Endodermal cell (in vitro differentiated cells): ENCODE results near the gene RSRC1. TPM values are rescaled to one million over a fixed set of nuclear protein-coding genes. Genes with fewer than 3 reads are reported as not detected.

Experiments
- DNase-seq: peaks from one replicate; pipeline ENCODE4 v3.0.0-alpha.2; 2017
- H3K27ac ChIP-seq: 2 replicates; pipeline ENCODE4 v1.5.1; 2013; ENCODE audit warnings: mild to moderate bottlenecking, low read depth, low read length, moderate library complexity
- H3K27me3 ChIP-seq: 2 replicates; pipeline ENCODE4 v1.6.1; 2013; ENCODE audit warnings: mild to moderate bottlenecking, low read length, moderate library complexity; ENCODE audit not compliant: insufficient read depth, control insufficient read depth, poor library complexity, severe bottlenecking
- H3K36me3 ChIP-seq: 2 replicates; pipeline ENCODE4 v1.7.0; 2013; ENCODE audit warnings: mild to moderate bottlenecking, low read length, moderate library complexity; ENCODE audit not compliant: control insufficient read depth, insufficient read depth
- H3K4me1 ChIP-seq: one replicate; pipeline ENCODE4 v1.7.0; 2013; ENCODE audit warnings: low read length; ENCODE audit not compliant: control insufficient read depth, insufficient read depth
- H3K4me3 ChIP-seq: 2 replicates; pipeline ENCODE4 v1.5.1; 2013; ENCODE audit warnings: mild to moderate bottlenecking, low read length, moderate library complexity
- H3K9ac ChIP-seq: 2 replicates; pipeline ENCODE4 v1.6.1; 2013; ENCODE audit warnings: mild to moderate bottlenecking, low read length, moderate library complexity; ENCODE audit not compliant: poor library complexity, severe bottlenecking; ENCODE audit errors: extremely low read depth
- H3K9me3 ChIP-seq: 2 replicates; pipeline ENCODE4 v1.6.1; 2013; ENCODE audit warnings: mild to moderate bottlenecking, low read length, moderate library complexity; ENCODE audit not compliant: control insufficient read depth
- H3K27ac Mint-ChIP-seq: 2 replicates; pipeline ENCODE4 v1.8.0; 2020; ENCODE audit warnings: mixed read lengths
- H3K27me3 Mint-ChIP-seq: 2 replicates; pipeline ENCODE4 v1.8.0; 2021; ENCODE audit warnings: mild to moderate bottlenecking, mixed read lengths; ENCODE audit not compliant: insufficient read depth
- H3K36me3 Mint-ChIP-seq: 2 replicates; pipeline ENCODE4 v1.8.0; 2020; ENCODE audit warnings: low read depth, mixed read lengths
- H3K4me1 Mint-ChIP-seq: 2 replicates; pipeline ENCODE4 v1.8.0; 2020; ENCODE audit warnings: mixed read lengths
- H3K4me3 Mint-ChIP-seq: 2 replicates; pipeline ENCODE4 v1.8.0; 2020; ENCODE audit warnings: mild to moderate bottlenecking, moderate library complexity, mixed read lengths
- H3K9me3 Mint-ChIP-seq: 2 replicates; pipeline ENCODE4 v1.8.0; 2020; ENCODE audit warnings: mild to moderate bottlenecking, mixed read lengths
- CTCF ChIP-seq: fragments of 200-600 bp; sonication (generic); conservative IDR thresholded peaks from 2 replicates; pipeline ENCODE4 v1.5.0; 2021; ENCODE audit warnings: antibody characterized with exemption, mild to moderate bottlenecking
- WGBS, 2 experiments: methylation state at CpG; one replicate each; pipeline versions ENCODE4 v1.1.5 to v1.1.7; 2013; ENCODE audit warnings: missing lambda C conversion rate in 2 of 2, mixed read lengths in 1 of 2; ENCODE audit not compliant: insufficient coverage in 1 of 2, insufficient read length in 1 of 2; 5-methylcytosine and 5-hydroxymethylcytosine counted together
- total RNA-seq, 2 donors: library from RNA; stranded (reverse); fragmentation: NEBNext Ultra II Directional in 1 of 2; extraction: Animal tissue kit (Norgen Biotek cat#: 25700) in 1 of 2; gene quantifications; 2 replicates in 1 of 2; 3 replicates in 1 of 2; pipeline ENCODE4 v1.2.1, GENCODE V29; 2021

Gene RSRC1
- total RNA-seq, 2 donors from 2014 or later: 45.3 to 52.1 TPM

DNA sequence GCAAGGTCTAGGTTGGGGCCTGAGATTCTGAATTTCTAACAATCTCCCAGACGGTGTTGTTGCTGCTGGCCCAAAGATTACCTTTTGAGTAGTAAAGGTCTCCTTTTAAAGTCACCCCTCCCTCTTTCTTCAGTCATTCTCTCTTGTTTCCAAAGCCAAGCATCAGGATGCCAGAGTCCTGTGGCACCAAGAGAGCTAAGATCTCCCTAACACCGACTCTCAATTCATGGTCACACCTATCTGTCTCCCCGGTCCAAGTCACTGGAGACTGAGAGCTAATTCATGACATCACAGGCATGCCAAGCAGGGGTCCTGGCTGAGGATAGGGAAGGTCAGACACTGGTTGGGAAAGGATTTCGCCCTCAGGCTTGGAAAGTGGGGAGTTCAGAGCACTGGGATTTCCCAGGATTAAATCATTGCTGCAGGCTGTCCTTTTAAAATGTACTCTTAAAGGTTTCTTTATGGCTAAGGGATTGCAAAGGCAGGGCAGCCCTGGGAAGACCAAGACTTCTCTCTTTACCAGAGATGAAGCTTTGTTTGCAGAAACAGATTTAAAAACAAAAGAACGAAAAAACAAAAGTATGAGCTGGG lies 11.0 kb upstream of the RSRC1 start:
- no peak overlapping the region for H3K9ac ChIP-seq
- no peak overlapping the region for H3K4me3 Mint-ChIP-seq
- WGBS, 2 experiments: 23 to 30% methylated on average over 3 to 5 of the region's 5 CpGs
- TF ChIP-seq CTCF: no peak
- H3K4me1 Mint-ChIP-seq: peaks cover 27% of the 10 kb centered on the region
- H3K4me3 ChIP-seq: no peak overlapping the region
- H3K9me3 Mint-ChIP-seq: no peaks in the 10 kb centered on the region
- H3K4me1 ChIP-seq: peaks cover 20% of the 10 kb centered on the region
- H3K27me3 ChIP-seq: peaks cover 100% of the 10 kb centered on the region
- no peaks in the 10 kb centered on the region for H3K9me3 ChIP-seq
- H3K27ac ChIP-seq: no peak overlapping the region
- DNase-seq: no peak
- peaks cover 100% of the 10 kb centered on the region for H3K27me3 Mint-ChIP-seq
- no peaks in the 10 kb centered on the region for H3K36me3 ChIP-seq
- H3K27ac Mint-ChIP-seq: no peak overlapping the region
- H3K36me3 Mint-ChIP-seq: no peaks in the 10 kb centered on the region

DNA sequence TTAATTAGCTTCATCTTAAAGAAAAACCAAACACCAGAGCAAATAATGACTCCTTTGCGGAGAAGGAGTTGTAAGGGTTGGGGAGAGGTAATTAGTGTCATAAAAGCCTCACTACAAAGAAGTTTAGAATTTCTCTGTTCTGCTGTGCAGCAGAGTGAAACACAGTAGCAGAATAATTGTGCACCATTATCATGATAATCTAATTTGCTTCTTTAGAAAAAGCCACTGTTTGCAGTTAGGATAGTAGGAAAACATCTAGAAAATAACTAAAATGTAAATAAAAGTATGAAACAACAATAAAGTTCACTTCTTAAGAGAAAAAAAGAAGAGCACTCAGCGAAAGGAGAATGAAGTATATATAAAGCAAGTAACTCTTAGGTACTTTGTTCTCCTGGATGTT lies 9.2 kb upstream of the RSRC1 start:
- no peak for TF ChIP-seq CTCF

DNA sequence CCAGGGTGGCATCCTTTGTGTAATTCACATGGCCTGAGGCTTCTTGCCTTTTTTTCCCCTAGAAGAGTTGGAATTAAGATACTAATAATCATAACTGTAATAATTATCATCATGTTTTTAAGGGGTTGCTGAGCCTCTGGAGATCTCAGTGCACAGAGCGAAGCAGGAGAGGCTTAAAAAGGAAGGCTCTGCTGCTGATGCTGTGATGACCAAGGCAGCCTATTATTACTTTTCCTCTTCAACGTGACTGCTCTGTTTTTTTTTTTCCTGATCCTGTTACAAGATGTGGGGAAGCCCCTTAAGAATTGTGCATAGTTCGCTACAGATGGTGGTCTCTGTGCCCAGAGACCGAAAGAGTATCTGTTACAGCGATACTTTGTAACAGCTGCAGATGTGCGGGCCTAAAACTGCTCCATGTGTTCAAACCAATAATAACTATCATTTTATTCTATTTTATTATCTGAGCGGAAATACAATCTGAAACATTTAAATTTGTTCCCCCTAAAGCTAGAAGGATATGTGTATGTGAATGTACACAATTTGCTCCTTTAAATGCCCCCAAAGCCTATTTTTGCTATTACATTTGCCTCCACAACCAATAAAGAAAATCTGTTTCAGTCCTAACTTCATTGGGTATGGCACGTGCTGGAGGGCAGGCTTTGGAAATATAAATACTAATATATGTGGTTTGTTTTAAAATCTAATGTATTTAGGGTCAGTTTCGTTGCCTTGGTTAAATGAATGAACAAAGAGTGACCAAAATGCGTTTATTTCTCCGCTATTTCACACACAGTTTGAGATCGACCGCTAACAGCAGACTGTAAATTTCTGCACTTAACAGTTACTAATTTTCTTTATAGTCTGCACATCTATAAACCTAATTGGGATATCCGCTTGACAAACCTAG lies 8.3 kb upstream of the RSRC1 start:
- Mint-ChIP-seq H3K36me3 (no peaks in the 10 kb centered on the region), H3K4me3 (no peak overlapping the region), H3K9me3 (no peaks in the 10 kb centered on the region), H3K27ac (no peak overlapping the region), H3K4me1 (peaks cover 27% of the 10 kb centered on the region), H3K27me3 (peaks cover 98% of the 10 kb centered on the region)
- Histone ChIP-seq H3K4me1 (peaks cover 13% of the 10 kb centered on the region), H3K36me3 (no peaks in the 10 kb centered on the region), H3K27ac (no peak overlapping the region), H3K27me3 (peaks cover 100% of the 10 kb centered on the region), H3K4me3 (no peak overlapping the region), H3K9me3 (no peaks in the 10 kb centered on the region), H3K9ac (no peak overlapping the region)
- no peak for TF ChIP-seq CTCF
- 35 to 42% methylated on average over 9 to 14 of the region's 14 CpGs for WGBS, 2 experiments
- no peak for DNase-seq

More for the DNA sequence above, 9.2 kb upstream of the RSRC1 start:
- H3K4me3 ChIP-seq: no peak overlapping the region
- Mint-ChIP-seq H3K4me1 (peaks cover 32% of the 10 kb centered on the region), H3K27ac (no peak overlapping the region), H3K9me3 (no peaks in the 10 kb centered on the region), H3K36me3 (no peaks in the 10 kb centered on the region), H3K4me3 (no peak overlapping the region), H3K27me3 (peaks cover 98% of the 10 kb centered on the region)
- no peak overlapping the region for H3K27ac ChIP-seq
- no peaks in the 10 kb centered on the region for H3K9me3 ChIP-seq
- 20% methylated on average over 2 of the region's 2 CpGs; no CpG with 5 or more reads in 1 of the 2 experiments for WGBS, 2 experiments
- H3K27me3 ChIP-seq: peaks cover 100% of the 10 kb centered on the region
- no peak overlapping the region for H3K9ac ChIP-seq
- H3K36me3 ChIP-seq: no peaks in the 10 kb centered on the region
- no peak for DNase-seq
- peaks cover 14% of the 10 kb centered on the region for H3K4me1 ChIP-seq
